ENCODE measurements around the gene TTC9.

- TF ChIP-seq CTCF (IDR thresholded peaks at IDR 0.05) (no peak), POLR2A (IDR thresholded peaks at IDR 0.05) (no peak)
Observed at GRCh38 chr14:70692210-70692609, 50.5 kb downstream of the TTC9 start.
